GM21619 (cell line): ENCODE measurements around the gene S100A5.
"Not testable (repeated sequence)": the region's sequence is repeated elsewhere in the genome, so short reads cannot be mapped to it uniquely, and the experiment has no call there.

Experiments used
- ATAC-seq: cut with Tn5 transposase; IDR thresholded peaks from one replicate; pipeline ENCODE4 v1.9.1; 2021; ENCODE audit not compliant: unreplicated experiment

S100A5 gene

GRCh38 chr1:153535242-153536011 lies 5.3 kb downstream of the S100A5 start, which contains the start of gene S100A6:
Gene S100A6 (minus strand): TSS chr1:153535991. CDS start chr1:153535339, 652 bp downstream.
- peak; percentile 18 for ATAC-seq

GRCh38 chr1:153534925-153535241 lies 5.9 kb downstream of the S100A5 start:
- no peak for ATAC-seq

GRCh38 chr1:153534226-153534924 lies 6.4 kb downstream of the S100A5 start:
- no peak for ATAC-seq

- ATAC-seq: no peak
These were observed 7.0 kb downstream of the S100A5 start for GRCh38 chr1:153533689-153534201.

- no peak for ATAC-seq
These were observed 7.8 kb downstream of the S100A5 start for GRCh38 chr1:153532769-153533599.

- no peak for ATAC-seq
These were observed 8.6 kb downstream of the S100A5 start for GRCh38 chr1:153532181-153532580.

GRCh38 chr1:153531638-153532037 lies 9.1 kb downstream of the S100A5 start:
- ATAC-seq: no peak

GRCh38 chr1:153527683-153528040 lies 13.1 kb downstream of the S100A5 start:
- ATAC-seq: no peak

GRCh38 chr1:153527023-153527682 lies 13.6 kb downstream of the S100A5 start:
- no peak for ATAC-seq

- ATAC-seq: no peak
These were observed 14.6 kb downstream of the S100A5 start for GRCh38 chr1:153526132-153526543.

- no peak for ATAC-seq
These were observed 15.5 kb downstream of the S100A5 start for GRCh38 chr1:153525088-153525728.

- not testable (repeated sequence) for ATAC-seq
These were observed 18.2 kb downstream of the S100A5 start for GRCh38 chr1:153522353-153523048.

GRCh38 chr1:153521808-153522207 lies 18.9 kb downstream of the S100A5 start:
- ATAC-seq: not testable (repeated sequence)

GRCh38 chr1:153520818-153521476 lies 19.8 kb downstream of the S100A5 start:
- ATAC-seq: no peak

GRCh38 chr1:153520137-153520691 lies 20.5 kb downstream of the S100A5 start:
- ATAC-seq: not testable (repeated sequence)

GRCh38 chr1:153519242-153519641 lies 21.5 kb downstream of the S100A5 start:
- no peak for ATAC-seq

- ATAC-seq: no peak
These were observed 25.0 kb downstream of the S100A5 start for GRCh38 chr1:153515504-153516394.

- ATAC-seq: no peak
These were observed 27.1 kb downstream of the S100A5 start for GRCh38 chr1:153513666-153514065.
